ENCODE measurements around the gene CDC42BPB. TPM values are rescaled to one million over a fixed set of nuclear protein-coding genes. Genes with fewer than 3 reads are reported as not detected.

Gene CDC42BPB
- total and polyA plus RNA-seq, 2 of the 13 experiments (the other 11 are each of a cell fraction or from before 2014, with no cell fraction given), result 19.7 to 32.3 TPM

- TF ChIP-seq ARID4A (CRISPR knock-in tag; IDR thresholded peaks at IDR 0.05; ENCODE audit: borderline replicate concordance), result no peak
- no peak for TF ChIP-seq KLF15 (CRISPR knock-in tag; IDR thresholded peaks at IDR 0.05; ENCODE audit: borderline replicate concordance)
- no peak for TF ChIP-seq ZMYM2 (CRISPR knock-in tag; IDR thresholded peaks at IDR 0.05)
- 0 out of 2 replicates have a peak, but pooled peaks have one; percentile 41 for TF ChIP-seq NBN (conservative IDR thresholded peaks at IDR 0.05)
- TF ChIP-seq SKI (IDR thresholded peaks at IDR 0.05; ENCODE audit: partially characterized antibody), result no peak
- no peak for TF ChIP-seq U2AF1 (optimal IDR thresholded peaks at IDR 0.05; ENCODE audit: low read depth, low read length)
- TF ChIP-seq ZNF251 (CRISPR knock-in tag; IDR thresholded peaks at IDR 0.05), result no peak
- no peak for TF ChIP-seq ZFAT (CRISPR knock-in tag; conservative IDR thresholded peaks at IDR 0.05)
- TF ChIP-seq ZNF740 (CRISPR knock-in tag; IDR thresholded peaks at IDR 0.05), result no peak
- TF ChIP-seq ZNF776 (CRISPR knock-in tag; IDR thresholded peaks at IDR 0.05), result no peak
- no peak for TF ChIP-seq RCOR2 (CRISPR knock-in tag; IDR thresholded peaks at IDR 0.05)
- TF ChIP-seq HES4 (CRISPR knock-in tag; IDR thresholded peaks at IDR 0.05; ENCODE audit: borderline replicate concordance), result no peak
- no peak for TF ChIP-seq ZBTB1 (CRISPR knock-in tag; IDR thresholded peaks at IDR 0.05; ENCODE audit: borderline replicate concordance)
- no peak for TF ChIP-seq ZNF883 (CRISPR knock-in tag; IDR thresholded peaks at IDR 0.05; ENCODE audit: not compliant biosample characterization)
- TF ChIP-seq TAF15 (IDR thresholded peaks at IDR 0.05; ENCODE audit: low read depth, low read length, poor library complexity, severe bottlenecking), result peak; percentile 92
- no peak for TF ChIP-seq SP2 (CRISPR knock-in tag; IDR thresholded peaks at IDR 0.05)
- no peak for TF ChIP-seq ZBTB3 (CRISPR knock-in tag; IDR thresholded peaks at IDR 0.05; ENCODE audit: borderline replicate concordance, low read depth)
- TF ChIP-seq ZNF281 (CRISPR knock-in tag; IDR thresholded peaks at IDR 0.05; ENCODE audit: borderline replicate concordance), result no peak
Measured at GRCh38 chr14:103104654-103105452, 47.5 kb upstream of the CDC42BPB start (continued).
